Measurements from ENCODE around the gene SLC25A5. TPM values are rescaled to one million over a fixed set of nuclear protein-coding genes. Genes with fewer than 3 reads are reported as not detected.
A peak's percentile ranks its signal among the peaks of the same experiment; 100 is the strongest.
"Not testable (repeated sequence)": the region's sequence is repeated elsewhere in the genome, so short reads cannot be mapped to it uniquely, and the experiment has no call there.

Gene SLC25A5
- total RNA-seq, 1 donor from 2014 or later: 257 TPM

DNA sequence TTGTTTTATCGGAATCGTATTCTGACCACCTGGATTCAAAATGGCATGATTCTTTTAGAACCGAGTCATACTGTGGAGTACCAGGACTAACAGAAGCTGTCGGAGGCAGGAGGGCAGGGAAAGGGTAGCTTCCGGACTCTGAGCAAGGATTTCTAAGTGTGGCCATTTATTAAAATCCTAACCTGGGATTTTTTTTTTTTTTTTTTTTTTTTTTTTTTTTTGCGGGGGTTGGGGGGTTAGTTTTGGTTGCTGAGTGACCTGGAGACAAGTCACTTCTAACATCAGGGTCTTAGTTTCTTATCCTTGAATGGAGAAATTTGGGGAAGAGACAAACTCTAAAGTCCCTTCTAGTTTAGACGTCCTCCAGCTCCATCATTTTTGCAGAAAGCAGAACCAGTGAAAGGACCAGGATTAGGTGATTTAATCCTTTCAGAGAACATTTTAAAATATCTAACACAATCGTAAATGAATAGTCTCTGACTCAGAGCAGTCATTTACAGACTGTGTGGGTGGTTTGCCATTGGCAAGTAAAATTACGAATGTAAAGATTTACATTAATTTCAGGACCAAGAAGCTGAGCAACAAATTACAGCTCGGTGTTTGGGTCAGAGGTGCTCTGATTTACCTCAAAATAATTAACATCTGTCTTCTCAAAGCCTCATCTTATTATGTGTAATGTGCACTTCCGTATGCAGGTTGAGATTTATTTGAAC, 7.3 kb downstream of the SLC25A5 start:
- DNase-seq (ENCODE audit: low spot score): no peak

DNA sequence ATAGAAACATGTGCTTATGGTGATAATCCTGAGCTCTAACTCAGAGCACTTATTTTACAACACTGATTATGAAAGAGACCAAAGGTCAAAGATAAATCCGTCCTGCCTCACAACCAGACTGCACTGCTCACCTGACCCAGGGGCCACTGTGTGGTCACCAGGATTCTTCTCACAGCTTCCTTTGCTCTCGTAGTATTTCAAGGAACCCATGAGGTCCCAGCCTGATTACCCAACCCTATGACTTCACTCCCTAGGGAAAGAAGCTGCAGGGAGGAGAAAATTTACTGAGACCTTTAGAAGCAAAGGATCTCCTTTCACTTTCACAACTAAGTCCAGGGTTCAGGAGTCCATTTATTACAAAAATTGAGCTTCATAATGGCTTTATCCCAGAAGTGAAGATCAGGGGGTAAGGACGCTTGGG, 9.6 kb downstream of the SLC25A5 start:
- no peak for DNase-seq (ENCODE audit: low spot score)

DNA sequence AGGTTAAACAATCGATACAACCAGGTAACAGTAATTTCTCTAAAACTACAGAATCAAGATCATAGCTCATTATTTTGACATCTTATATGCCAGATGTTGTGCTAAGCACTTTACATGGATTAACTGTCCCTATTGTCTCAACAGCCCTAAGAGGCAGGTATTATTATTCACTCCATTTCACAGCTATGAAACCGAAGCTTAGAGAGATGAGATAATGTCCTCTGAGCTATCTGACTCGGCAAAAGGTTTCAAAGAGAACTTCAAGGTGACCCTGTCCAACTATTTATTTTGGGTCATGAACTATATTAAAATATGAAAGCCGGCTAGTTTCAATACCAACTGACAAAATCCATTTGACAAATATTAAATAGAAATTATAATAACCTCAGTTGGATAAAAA, 10.3 kb downstream of the SLC25A5 start:
- DNase-seq (ENCODE audit: low spot score): no peak

DNA sequence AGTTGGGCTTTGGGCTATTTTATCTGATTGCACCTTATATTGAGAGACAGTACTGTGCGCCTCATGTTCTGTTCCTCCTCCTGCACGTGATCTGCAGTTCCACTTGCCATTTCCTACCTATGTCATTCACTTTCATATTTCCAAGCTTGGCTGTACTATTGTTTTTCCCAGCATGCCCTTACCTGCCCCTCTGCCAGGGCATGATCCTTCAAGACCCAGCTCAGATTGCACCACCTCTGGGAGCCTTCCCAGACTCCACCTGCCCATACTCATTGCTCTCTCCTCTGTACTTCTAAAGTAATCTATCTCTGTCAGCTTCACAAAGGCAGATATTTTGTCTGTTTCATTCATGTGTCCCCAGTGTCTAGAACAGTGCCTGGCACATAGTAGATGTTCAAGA, 11.6 kb downstream of the SLC25A5 start:
- no peak for DNase-seq (ENCODE audit: low spot score)

DNA sequence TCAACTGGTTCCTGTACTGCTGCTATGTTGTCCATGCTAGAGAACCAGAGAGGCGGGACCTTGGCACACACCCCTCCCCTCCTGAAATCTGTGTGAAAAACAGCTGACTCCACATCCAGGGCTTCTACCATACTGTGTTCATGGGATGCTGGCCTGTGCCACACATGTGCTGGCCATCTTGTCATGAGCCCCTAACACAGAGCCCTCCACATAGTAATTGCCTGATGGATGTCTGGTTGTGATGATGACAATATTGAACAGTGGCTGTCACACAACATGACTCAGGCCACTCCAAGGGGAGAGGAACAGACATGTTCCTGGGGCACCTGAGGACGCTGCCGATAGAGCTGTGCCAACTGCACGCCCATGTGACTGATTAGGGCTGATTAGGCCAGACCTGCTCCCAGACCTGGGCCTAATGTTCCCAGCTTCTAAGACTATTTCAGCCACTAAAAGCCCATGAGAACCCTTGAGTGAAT, 13.1 kb downstream of the SLC25A5 start:
- DNase-seq (ENCODE audit: low spot score): peak; percentile 30

DNA sequence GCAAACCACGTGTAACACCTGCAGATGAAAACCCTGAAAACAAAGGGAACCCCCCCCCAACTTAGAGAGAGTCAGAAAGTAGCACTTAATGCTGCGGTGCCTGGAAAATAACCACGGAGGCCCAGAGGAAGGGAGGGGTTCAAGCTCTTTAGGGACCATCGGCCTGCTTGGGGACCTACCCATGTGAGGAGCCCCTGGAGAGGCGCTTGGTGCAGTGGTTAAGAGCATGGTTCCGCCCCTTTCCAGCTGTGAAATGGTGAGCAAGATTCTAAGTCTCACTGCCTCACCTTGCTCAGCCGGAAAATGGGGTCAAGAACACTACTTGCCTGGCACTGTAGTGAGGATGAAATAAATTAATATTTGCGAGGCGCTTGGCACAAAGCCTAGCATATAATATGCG, 13.8 kb downstream of the SLC25A5 start:
- DNase-seq (ENCODE audit: low spot score): no peak

DNA sequence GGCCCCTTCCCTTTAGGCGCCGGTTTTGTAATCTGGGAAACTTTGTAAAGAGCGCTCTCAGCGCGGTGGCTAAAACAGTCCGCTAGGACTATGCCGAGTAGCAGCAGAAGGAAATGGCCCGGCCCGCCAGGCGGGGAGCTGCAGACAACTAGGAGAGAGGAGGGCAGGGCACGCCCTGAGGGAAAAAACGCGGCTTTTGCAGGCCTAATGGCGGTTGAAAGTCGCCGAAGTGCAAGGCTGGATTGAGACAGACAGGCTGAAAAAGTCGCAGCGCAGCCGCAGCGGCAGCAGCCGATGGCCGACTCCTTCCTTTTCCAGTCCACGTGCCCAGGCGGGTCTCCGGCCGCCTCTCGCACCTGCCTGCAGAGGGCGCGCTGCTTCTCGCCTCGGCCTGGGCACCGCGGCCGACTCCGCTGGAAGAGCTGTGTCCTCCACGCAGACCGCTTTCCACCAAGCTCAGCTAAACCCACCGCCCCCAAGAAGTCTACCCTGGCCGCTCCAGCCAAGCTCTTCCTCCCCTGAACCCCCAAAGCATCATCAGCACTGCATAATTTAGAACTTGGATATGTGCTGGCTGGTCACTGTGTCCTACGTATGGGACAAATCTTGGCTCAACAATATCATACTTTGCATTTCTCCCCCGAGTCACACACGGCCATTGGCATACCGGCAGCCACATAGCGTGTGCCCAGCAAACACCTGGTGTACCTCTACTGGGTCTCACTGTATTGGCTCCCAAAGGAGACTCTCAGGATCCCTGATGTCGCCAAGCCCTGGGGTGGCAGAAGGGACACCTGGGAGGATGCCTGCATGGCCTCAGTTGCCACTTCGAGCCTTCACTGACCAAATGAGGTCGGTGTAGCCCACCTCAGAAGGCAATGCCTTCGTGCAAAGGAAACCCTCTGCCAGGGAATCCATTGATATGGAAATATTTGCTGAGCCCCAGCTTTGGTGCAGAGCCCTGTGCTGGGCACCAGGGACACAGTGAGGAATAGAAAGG, 14.5 kb downstream of the SLC25A5 start:
- DNase-seq (ENCODE audit: low spot score): peak; percentile 52

DNA sequence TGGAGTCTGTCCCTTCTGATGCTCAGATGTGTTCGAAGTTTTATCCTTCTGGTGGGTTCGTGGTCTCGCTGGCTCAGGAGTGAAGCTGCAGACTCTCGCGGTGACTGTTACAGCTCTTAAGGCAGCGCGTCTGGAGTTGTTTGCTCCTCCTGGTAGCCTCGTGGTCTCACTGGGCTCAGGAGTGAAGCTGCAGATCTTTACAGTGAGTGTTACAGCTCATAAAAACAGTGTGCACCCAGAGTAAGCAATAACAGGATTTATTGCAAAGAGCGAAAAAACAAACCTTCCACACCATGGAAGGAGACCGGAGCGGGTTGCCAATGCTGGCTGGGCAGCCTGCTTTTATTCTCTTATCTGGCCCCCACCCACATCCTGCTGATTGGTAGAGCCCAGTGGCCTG, 18.5 kb downstream of the SLC25A5 start:
- no peak for DNase-seq (ENCODE audit: low spot score)

DNA sequence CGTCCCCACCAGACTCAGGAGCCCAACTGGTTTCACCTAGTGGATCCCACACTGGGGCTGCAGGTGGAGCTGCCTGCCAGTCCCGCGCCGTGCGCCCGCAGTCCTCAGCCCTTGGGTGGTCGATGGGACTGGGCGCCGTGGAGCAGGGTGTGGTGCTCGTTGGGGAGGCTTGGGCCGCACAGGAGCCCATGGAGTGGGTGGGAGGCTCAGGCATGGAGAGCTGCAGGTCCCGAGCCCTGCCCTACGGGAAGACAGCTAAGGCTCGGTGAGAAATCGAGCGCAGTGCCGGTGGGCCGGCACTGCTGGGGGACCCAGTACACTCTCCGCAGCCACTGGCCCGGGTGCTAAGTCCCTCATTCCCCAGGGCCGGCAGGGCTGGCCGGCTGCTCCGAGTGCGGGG, 19.5 kb downstream of the SLC25A5 start:
- DNase-seq (ENCODE audit: low spot score): not testable (repeated sequence)

DNA sequence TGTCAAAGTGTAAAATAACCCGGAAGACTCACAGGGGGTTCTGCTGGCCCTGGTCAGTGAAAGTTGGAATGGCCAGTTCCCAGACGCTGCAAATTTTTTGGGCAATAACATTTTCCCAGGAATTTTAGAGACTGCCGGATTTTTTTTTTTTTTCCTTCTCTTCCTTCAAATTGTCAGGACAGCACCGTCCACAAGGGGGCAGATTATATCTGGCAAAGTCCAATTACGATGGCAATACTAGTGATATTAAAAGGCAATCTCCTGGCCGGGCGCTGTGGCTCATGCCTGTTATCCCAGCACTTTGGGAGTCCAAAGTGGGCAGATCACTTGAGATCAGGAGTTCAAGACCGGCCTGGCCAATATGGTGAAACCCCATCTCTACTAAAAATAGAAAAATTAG, 20.5 kb downstream of the SLC25A5 start:
- DNase-seq (ENCODE audit: low spot score): peak; percentile 49

DNA sequence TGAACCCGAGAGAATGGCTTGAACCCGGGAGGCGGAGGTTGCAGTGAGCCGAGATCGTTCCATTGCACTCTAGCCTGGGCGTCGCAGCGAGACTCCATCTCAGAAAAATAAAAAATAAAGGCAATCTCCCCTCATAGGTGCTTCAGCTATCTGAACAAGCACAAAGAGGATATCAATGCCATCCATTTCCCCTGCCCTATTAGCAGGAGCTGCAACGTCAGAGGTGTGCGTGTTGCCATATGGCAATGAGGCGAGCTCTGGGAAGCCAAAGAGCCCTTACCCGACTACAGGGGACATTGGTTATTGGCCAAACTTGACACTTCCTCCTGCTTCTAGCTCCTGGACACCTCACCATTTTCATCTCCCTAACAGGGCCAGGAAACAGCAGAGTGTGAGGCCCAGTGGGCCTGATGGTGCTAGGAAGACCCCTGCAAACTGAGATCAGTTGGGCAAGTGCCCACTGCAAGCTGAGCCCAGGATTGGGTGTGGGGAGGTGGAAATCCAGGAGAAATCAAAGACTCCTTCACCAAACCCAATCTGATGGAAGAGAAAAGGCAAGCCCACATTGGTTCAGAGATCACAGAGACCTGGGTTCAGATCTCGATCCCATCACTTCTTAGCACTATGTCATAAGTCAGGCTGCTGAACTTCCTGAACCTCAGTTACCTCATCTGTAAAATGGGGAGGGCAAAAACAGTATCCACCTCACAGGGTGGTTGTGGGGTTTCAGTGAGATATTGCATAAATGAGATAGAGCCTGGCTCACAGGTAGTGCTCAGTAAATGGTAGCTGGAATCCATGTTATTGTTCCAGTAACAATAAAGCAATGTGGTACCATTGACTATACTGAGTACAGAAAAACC, 21.2 kb downstream of the SLC25A5 start:
- no peak for DNase-seq (ENCODE audit: low spot score)

DNA sequence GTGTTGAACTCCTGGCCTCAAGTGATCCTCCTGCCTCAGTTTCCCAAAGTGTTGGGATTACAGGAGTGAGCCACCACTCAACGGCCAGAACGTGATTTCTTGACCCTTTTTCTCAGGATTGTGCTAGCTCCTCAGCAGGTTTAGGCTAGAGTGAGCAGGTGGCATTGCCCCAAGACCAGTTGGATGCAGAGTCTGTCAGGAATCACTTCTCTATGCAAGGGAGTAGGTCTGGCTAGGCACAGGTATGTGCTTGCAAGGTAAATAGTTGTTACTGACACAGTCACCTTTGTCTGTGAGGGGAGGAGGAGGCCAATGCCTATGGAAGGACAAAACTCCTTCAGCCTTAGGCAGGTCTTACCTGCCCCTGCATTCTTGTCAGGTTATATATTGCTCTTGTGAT, 24.2 kb downstream of the SLC25A5 start:
- no peak for DNase-seq (ENCODE audit: low spot score)

DNA sequence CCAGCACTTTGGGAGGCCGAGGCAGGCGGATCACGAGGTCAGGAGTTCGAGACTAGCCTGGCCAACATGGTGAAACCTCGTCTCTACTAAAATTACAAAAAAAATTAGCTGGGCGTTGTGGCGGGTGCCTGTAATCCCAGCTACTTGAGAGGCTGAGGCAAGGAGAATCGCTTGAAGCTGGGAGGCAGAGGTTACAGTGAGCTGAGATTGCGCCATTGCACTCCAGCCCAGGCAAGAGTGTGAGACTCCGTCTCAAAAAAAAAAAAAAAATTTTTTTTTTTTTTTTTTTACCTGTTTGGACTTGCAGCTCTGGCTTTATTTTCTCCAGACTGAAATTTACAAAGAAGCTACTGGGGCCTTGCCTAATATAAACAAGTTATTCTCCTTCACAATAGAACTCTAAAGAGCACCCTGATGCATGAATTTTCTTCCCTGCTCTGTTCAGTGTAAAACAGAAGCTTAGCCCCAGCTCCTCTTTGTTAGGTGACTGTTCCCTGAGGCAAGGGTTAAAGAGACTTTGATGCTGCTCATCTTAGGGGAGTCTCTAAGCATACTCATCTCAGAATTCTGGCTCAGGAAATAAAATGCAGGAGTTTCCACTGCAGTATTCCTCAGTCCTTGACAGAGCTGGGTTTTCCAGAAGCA, 25.7 kb downstream of the SLC25A5 start:
- not testable (repeated sequence) for DNase-seq (ENCODE audit: low spot score)

DNA sequence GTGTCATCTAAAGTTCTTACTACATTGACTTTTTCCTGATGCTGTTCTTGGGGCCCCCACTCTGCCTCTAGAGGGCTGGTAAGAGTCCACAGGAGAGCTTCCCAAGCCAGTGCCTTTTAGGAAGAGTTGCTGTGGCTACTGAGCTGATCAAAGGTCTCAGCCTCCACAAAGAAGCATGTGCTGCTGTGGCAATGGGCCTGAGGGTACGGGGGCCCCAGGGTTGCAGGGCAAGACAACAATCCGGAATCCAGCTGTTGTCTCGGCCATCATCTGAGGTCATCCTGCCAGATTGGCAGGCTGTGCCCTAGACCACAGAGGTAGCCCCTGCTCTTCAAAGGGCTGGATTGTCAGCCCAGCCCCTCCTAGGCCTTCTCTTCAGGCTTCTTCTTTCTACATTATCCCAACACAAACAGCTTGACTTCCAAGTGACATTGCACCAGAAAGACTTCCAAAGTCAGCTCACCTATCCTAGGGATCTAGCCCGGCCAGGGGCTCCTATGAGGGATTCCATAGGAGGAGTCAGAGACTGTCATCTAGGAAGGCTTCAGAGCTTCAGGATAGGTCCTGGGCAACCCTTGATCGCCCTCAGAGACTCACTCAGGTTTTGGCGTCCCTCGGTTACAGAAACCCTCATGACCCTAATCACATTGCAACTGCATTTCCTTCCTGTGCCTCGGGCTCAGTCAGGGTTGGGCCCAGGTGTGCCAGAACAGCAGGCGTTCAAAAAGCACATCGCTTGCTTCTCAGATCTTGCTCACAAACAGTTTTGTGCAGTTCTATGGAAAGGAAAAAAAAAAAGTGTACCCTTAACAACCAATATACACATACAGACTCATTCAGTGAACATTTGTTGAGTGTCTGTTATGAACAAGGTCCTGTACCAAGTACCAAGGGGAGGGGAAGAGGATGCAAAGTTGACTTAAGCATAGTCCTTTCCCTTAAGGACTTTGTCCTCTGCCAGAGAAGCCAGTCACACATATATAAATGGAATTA, 27.8 kb downstream of the SLC25A5 start:
- no peak for DNase-seq (ENCODE audit: low spot score)

DNA sequence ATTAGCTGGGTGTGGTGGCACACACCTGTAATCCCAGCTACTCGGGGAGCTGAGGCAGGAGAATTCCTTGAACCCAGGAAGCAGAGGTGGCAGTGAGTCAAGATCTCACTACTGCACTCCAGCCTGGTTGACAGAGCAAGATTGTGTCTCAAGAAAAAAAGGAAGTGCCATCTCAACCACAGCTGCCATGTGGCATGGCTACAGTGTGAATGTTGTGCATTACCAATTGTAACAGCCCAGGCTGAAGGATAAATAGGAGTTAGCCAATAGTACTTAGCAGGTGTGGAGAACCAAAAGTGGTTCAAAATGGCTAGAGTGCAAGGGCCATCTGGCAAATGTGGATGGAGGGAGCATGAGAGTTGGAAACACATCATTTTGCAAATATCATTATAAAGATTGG, 28.9 kb downstream of the SLC25A5 start:
- no peak for DNase-seq (ENCODE audit: low spot score)

DNA sequence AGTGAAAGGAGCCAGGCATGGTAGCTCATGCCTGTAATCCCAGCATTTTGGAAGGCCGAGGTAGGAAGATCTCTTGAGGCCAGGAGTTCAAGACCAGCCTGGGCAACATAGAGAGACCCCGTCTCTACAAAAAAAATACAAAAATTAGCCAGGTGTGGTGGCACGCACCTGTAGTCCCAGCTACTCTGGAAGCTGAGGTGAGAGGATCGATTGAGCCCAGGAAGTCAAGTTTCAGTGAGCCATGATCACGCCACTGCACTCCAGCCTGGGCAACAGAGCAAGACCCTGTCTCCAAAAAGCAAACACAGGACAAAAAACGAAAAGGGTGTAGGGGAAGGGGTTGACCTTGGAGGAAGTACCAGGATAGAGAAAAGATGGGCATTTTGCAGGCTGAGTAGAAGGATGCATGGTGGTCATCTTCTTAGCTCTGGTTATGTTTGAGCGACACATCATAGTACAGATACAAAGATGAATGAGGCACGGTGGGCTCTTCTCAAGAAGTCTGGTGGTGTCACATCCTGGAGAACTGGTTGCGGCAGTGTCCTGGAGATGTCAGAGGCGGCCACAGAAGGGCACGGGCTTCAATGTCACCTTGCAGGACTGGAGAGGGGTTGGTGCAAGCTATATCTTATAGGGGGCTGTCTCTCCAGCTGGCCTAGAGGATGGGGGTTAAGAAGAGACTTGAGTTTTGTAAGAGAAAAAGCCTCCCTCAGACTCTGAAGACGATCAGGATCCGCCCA, 32.0 kb downstream of the SLC25A5 start:
- no peak for DNase-seq (ENCODE audit: low spot score)

DNA sequence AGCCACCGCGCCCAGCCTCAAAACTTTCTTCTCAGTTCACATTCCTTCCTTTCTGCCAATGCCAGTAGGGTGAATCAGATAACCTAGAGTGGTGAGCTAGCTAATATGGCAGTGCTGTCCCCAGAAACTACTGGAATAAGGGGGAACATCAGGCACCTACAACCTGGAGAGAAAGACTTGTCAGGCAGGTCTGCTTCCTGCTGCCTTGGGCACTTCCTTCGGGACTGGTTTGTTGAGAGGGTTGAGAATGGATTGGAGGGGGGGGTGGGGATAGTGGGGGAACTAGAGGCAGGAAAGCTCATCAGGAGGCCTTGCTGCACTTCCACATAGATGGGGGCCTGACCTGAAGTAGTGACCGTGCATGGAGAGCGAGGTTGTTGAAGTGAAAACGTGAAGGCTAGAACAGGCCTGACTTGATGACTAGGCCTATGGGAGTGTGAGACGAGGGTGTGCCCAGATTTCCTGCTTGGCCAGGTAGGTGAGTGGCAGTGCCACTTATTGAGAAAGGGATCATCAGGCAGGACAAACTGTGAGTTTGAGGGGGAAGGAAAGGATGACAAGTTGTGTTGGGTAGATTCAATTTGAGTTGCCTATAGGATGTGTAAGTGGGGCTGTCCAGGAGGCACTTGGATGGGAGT, 33.4 kb downstream of the SLC25A5 start:
- DNase-seq (ENCODE audit: low spot score): no peak

DNA sequence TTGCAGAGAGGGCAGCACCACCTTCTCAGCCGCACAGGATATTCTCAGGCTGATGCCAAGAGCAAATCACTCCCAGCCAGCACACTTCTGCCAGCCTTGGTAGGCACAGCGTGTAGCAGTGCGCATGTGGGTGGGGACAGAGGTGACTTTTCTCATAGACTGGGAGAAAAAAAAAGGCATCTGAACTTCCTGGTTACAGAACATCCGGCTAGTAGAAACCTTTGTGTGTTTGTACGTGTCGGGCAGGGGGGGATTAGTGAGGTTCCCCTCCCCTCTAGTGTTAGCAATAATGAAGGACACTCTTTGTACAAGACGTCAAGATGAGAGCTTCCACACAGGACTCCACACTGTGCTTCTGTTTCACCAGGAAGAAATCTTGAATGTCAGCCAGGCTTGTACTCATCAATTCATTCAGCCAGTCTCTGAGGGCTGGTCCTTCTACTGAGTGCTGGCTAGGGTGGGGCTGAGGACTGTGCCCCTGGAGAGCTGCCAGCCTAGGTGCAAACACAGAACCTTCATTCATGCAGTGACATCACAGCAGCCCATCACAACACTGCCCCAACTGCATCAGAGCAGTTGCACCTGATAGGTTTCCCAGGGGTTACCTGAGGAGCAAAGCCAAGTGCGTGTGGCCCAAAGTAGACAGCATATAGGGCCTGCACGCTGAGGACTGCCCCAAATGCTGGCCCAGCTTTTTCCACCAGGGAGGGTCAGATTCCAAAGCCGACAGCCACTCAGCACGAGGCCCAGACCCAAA, 34.7 kb downstream of the SLC25A5 start:
- peak; percentile 78 for DNase-seq (ENCODE audit: low spot score)
